HG02943 (cell line): ENCODE results near the gene CRYBG2.

Experiments used
- ATAC-seq: cut with Tn5 transposase; IDR thresholded peaks from one replicate; pipeline ENCODE4 v1.9.1; 2021; ENCODE audit warnings: mild to moderate bottlenecking, low read depth, moderate library complexity; ENCODE audit not compliant: unreplicated experiment

CRYBG2 gene

DNA sequence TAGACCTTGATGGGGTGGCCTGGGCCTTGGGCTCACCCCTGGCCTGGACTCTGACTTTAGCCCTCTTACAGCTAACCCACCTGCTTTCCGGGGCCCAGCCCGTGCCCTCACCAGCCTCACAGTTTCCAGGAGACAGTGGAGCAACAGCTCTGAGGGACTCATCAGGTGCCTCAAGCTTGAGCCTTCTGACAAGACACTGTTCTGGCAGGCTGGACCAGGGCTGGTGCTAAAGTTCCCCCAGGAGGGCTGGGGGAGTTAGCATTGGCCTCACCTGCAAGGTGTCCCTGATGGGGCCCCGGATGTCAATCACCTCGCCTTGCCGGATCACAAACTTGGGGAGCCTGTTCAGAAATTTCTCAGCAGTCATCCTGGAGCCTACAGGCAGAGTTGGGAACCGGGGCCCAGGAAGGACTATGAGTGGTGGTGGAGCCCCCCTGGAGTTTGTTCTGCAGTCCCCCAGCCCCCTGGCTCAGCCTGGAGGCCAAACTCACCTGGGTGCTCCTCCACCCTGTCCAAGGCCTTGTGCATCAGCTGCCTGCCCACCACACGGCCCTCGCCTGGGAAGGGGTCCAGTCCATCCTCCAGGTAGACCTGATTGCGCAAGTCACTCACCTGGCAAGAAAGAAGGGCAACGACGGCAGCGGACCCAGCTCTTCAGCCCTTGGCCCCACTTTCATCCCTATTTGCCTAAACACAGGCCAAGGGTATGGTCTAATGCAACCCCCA, 69.9 kb downstream of the CRYBG2 start:
- ATAC-seq, result no peak

DNA sequence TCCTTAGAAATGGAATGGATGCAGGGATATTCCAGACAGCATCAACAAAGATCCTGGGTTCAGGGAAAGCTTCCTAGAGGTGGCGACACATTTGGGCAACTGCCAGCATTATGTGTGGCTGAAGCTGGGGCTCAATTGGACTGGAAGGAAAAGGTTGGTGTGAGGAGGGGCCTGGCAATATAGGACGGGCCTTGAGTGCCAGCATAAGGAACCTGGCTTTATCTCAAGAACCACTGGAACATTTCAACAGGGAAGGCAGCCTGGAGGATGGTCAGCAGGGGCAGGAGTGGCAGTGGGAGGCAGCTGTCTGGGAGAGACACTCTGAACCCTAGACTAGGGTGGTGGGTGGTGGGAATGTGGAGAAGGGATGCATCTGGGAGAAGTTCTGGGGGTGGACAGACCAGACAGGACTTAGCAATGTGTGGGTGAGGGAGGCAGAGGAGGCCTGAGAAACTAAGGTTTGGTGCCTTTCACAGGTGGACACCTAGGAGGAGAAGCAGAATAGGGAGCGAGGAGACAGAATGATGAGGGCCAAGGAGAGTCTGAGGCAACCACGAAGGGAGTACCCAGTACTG, 70.6 kb downstream of the CRYBG2 start:
- ATAC-seq, result no peak

DNA sequence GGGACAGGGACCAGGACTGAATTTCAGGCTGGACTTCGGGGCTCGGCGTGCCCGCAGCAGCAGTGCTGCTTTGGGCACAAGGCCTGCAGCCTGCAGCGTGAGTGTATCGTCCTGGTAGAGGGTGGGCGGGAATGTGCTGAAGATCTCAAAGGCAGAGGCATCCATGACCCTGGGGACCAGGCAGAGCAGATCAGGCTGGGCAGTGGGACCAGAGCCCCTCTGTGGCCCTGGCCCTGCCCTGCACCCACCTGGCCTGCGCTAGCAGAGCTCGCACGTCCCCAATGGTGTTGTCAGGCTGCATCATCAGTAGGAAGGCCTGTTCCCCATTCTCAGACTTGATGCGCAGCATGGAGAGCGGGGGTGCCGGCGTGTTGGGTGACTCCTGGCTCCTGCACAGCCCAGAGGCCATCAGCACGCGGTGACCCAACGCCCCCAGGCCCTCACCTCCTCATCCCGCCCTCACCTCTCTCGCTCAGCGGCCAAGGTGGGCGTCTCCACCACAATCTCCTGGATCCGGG, 71.5 kb downstream of the CRYBG2 start:
- no peak for ATAC-seq

DNA sequence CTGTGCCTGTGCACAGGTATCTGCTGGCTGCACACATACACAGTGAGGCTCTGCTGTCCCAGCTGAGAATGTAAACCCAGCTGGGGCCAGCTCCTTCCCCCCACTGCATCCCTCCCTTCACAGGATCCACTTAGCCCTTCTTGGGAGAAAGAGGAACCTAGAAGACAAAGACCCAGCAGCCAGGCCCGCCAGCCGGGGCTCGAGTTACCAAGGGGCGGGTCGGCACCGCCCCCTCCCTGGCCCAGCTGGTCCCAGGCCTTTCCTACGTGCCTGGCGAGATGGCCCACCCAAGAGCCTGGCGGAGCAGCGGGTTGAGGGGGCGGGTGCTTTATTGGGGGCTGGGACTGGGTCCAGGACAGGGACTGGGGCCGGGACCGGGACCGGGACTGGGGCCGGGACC, 72.0 kb downstream of the CRYBG2 start:
- ATAC-seq, result no peak

DNA sequence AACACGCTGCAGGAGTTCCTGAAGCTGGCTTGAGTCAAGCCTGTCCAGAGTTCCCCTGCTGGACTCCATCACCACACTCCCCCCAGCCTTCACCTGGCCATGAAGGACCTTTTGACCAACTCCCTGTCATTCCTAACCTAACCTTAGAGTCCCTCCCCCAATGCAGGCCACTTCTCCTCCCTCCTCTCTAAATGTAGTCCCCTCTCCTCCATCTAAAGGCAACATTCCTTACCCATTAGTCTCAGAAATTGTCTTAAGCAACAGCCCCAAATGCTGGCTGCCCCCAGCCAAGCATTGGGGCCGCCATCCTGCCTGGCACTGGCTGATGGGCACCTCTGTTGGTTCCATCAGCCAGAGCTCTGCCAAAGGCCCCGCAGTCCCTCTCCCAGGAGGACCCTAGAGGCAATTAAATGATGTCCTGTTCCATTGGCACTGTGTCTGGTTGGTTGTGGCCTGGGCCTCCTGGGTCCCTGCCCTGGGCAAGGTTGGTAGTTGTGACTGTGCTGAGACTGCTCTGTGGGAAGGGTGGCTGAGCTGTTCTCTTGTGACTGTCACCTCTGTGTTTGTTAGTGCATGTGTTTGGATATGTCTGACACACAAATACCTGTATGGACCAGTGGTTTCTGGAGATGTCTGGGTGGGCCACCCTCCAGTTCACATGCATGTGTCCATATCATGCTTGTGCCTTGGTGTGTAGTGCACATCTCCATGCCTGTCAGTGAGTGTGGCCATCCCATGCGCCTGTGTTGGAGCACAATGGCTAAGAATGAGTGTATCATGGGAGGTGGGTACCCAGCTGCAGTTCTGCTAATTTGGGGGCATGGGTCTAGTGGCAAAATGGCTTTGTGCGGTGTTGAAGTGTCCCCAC, 72.6 kb downstream of the CRYBG2 start:
- ATAC-seq, result no peak

DNA sequence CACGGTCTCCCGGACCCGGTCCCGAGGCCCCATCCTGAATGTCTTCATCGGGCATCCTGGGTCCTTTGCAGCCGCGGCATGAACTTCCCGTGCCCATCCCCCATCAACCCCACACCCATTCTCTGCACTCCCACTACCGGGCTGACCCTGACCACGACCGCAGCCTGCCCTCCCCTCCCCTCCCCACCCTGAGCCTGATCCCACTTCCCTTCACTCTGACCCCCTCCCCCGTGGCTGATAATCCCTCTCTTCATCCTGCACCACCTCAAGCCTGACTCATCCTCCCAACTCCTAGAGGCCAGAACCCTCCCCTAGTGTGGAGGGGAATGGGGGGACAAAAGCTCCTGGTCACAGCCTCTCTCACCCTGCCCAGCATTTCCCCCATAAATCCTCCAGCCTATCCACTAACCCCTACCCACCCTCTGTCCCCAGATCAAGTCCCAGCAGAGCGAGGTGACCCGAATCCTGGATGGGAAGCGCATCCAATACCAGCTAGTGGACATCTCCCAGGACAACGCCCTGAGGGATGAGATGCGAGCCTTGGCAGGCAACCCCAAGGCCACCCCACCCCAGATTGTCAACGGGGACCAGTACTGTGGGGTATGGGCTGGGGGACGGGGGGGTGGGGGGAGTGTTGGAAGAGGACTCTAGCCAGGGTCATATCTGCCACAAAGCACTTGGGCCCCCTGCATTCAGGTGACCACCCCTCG, 73.4 kb downstream of the CRYBG2 start:
- no peak for ATAC-seq

DNA sequence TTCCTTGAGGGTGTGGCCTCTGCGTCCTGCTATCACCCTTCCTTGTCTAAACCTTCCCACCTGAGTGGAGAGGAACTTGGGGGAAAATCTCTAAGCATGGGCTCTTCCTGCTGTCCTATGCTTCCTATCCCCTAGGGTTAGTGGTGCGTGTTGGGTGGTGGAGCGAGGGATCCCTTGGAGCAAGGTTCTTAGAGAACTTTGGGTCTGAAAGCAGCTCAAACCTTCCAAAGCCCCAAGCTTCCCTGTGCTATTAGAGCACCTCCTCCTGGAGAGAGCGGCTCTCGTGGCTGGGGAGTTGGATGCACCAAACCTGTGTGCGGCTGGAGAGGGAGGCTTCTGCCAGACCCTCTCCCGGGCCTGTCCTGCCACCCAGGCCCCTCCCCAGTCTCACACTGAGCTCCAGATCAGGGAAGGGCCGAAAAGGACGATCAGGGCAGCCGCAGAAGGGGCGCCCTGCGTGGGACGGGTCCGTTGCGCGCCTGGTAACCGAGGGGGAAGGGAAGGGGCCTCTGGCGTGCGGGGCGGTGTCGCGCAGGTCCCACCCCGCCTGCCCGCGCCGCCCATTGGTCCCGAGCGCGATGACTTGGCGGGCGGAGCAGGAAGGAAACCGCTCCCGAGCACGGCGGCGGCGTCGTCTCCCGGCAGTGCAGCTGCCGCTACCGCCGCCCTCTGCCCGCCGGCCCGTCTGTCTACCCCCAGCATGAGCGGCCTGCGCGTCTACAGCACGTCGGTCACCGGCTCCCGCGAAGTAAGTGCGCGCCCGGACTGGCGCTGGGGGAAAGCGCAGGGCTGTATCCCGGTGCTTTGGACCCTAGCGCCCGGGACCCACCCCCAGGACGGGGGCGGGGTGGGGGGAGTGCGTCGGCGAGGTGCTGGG, 74.2 kb downstream of the CRYBG2 start, which contains the start of gene SH3BGRL3:
TSS of gene SH3BGRL3 (plus strand) at position 631 of the 877 bp plus-strand sequence. CDS start at position 701, 70 bp downstream.
- peak; percentile 42 for ATAC-seq

DNA sequence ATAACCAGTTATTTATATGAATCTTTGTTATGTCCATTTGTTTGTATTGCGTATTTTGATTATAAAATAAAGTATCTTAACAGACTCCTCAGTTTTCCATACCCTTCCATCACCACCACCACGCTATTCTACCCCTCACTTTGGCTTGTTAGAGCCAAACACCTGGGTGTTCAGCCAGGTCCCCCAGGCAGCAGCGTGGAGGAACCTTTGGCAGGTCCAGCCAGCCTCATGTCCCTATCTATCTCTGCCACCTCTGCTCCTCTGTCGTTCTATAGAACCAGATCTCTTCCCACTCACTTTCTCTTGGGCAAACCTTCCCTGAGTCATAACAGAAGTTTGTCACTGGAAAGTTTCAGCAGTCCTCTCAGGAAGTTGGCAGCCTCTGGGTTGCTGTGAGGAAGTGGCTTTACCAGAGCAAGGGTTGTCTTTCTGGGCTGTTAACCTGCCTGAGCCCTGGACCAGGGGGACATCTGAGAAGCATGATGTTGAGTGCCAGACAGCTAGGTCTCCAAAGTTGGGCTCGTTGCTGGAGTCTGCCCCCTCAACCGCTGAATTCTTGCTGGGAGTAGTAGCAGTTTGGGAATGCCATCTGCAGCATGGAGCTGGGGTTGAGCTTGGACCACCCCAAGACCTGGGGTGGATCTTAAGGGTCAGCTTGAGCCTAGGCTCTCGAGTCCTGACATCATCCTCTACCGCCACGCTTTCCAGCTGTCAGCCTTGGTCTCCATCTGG, 75.0 kb downstream of the CRYBG2 start:
- no peak for ATAC-seq

DNA sequence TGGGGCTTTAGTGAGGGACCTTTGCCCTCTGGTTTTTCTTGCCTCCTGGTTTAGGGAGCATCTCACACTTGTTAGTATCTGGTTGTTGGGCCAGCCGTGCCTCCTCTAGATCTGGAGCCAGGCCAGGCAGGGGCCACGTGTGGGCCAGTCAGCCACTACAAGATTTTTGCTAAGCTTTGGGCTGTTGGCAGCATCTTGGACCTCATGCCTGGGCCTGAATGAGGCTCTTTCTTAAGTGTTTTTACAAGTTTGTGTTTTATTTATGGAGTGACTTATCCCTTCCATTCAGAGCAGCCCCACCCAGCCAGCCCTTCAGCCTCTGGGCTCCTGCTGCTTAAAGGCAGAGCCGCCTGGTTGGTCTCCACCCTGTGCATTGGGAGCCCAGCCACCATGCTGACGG, 75.6 kb downstream of the CRYBG2 start:
- no peak for ATAC-seq

DNA sequence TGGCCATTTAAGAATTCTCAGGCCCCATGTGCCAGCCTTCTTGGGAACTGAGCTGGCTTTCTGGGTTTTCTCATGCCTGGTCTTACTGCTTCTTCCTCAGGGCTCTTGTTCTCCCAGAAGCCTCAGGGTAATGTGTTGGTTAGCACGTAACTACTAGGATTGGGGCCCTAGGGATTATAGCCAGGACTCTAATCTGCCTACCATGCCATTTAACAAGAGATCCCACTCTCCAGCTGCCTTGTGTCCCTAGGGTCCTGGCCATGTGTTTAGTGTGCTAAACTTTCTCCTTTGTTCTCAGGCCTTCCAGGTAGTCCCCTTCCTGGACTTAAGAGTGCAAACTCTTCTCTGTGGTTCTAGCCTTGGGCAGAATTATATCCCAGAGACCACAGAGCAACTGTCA, 76.2 kb downstream of the CRYBG2 start:
- ATAC-seq, result no peak

DNA sequence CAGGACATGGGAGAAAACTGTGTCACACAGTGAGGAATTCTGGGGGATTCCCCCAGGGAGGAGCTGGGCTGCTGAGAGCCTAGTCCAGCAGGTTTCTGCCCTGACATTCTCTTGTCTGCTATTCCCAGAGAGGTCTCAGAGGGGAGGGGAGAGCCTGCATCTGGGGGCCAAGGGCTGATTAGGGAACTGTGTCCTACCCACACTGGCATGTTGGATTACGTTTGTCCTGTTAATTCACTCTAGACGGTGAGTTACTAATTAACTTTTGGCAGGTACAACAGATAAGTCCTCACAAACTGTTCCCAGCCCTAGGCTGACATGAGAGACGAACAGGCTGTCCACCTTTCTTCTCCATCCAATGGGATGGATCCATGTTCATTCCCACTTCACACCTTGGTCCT, 76.7 kb downstream of the CRYBG2 start:
- ATAC-seq, result no peak

DNA sequence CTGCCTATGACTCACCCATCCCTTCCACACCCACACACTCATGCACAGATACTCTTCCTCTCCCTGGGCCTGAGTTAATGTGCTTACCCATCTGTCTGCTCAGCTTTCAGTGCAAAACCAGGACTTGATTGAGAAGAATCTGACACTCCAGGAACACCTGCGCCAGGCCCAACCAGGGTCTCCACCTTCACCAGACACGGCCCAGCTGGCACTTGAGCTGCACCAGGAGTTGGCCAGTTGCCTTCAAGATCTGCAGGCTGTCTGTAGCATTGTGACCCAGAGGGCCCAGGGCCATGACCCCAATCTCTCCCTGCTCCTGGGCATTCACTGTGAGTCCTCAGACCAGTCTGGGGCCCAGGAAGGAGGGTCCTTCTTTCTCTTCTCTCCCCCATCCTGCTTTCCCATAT, 77.5 kb downstream of the CRYBG2 start:
- ATAC-seq, result no peak

DNA sequence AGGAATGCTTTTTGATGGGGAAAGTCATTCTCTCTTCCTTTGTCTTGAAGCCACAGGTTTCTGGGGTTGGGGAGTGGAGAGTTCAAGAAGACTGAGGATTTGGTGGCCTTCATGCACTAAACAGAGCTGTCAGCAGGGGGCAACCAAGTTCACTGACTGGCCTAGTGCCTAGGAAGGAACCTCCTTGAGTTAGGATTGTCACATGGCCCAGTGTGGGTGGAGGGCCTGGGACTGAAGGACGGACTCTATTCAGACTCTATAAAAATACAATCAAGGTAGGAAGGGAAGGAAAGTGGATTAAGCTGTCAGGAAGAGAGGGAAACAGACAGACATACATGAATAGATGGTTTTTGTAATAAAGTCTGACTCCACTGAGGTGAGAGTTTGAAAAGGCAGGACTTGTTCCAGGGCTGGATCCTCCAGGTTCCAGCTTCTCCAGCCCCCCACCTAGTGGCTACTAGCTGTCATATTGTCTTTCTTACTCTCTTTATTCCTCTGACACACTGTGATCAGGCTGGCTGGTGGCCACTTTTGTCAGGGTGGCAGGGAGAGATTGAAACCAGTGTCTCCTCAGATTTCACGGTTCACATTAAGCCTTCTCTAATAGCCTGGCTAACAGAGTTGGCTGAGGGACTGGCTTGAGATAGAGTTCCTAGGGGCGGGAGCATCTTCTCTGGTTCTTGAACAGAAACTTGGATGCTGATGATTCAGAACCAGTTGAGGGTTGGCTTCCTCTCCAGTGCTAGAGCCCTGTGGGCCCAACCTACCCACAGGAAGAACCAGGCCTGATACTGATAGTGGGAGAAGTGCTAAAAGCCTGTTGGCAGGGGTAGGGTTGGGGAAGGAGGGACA, 78.1 kb downstream of the CRYBG2 start:
- ATAC-seq, result no peak

DNA sequence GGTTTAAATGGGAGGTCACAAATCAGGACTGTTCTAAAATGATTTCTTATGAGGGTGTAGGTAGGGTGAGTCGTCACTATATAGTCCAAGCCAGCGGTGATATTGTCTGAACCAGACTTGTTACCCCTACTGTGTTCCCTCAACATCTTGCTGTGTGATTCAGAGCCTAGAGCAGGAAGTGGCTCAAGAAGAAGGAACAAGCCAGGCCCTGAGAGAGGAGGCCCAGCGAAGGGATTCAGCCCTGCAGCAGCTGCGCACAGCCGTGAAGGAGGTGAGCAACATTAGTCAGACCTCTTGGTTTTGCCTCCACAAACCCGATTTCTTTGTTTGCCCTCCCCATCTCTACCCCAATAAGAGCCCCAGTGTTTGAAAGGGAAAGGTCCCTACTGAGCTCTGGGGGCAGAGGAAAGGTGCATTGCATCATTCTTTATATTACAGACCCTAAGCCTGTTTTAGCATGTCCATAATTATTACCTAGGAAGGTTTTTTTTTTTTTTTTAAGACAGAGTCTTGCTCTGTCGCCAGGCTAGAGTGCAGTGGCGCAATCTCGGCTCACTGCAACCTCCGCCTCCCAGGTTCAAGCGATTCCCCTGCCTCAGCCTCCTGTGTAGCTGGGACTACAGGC, 79.0 kb downstream of the CRYBG2 start:
- no peak for ATAC-seq
